HG02870 (cell line): ENCODE measurements around the gene MAVS.
A peak's percentile ranks its signal among the peaks of the same experiment; 100 is the strongest.
"Not testable (repeated sequence)": the region's sequence is repeated elsewhere in the genome, so short reads cannot be mapped to it uniquely, and the experiment has no call there.

Source experiments
- ATAC-seq: cut with Tn5 transposase; IDR thresholded peaks from one replicate; pipeline ENCODE4 v1.9.1; 2021; ENCODE audit warnings: mild to moderate bottlenecking, moderate library complexity; ENCODE audit not compliant: unreplicated experiment

MAVS gene

GRCh38 chr20:3814928-3815495 lies 31.6 kb upstream of the MAVS start:
- no peak for ATAC-seq

GRCh38 chr20:3815703-3816315 lies 30.8 kb upstream of the MAVS start:
- no peak for ATAC-seq

- no peak for ATAC-seq
These were observed 28.2 kb upstream of the MAVS start for GRCh38 chr20:3818155-3819151.

- ATAC-seq = no peak
These were observed 27.1 kb upstream of the MAVS start for GRCh38 chr20:3819411-3820047.

GRCh38 chr20:3820048-3820900 lies 26.4 kb upstream of the MAVS start, which contains the start of gene AP5S1:
AP5S1 (plus strand) TSS chr20:3820547; CDS start chr20:3822118, 1,571 bp downstream.
- peak; percentile 75 for ATAC-seq

GRCh38 chr20:3820901-3821727 lies 25.5 kb upstream of the MAVS start:
- ATAC-seq = peak; percentile 3

GRCh38 chr20:3821996-3822395 lies 24.6 kb upstream of the MAVS start:
- ATAC-seq = no peak

GRCh38 chr20:3823881-3824280 lies 22.8 kb upstream of the MAVS start:
- ATAC-seq = no peak

GRCh38 chr20:3825526-3825925 lies 21.1 kb upstream of the MAVS start:
- no peak for ATAC-seq

- ATAC-seq = no peak
These were observed 20.2 kb upstream of the MAVS start for GRCh38 chr20:3826420-3826819.

GRCh38 chr20:3828798-3829197 lies 17.8 kb upstream of the MAVS start:
- no peak for ATAC-seq

GRCh38 chr20:3829891-3830290 lies 16.7 kb upstream of the MAVS start:
- not testable (repeated sequence) for ATAC-seq

- no peak for ATAC-seq
These were observed 10.5 kb upstream of the MAVS start for GRCh38 chr20:3836132-3836531.

- no peak for ATAC-seq
These were observed 7.3 kb upstream of the MAVS start for GRCh38 chr20:3839328-3839727.

GRCh38 chr20:3840201-3840600 lies 6.4 kb upstream of the MAVS start:
- not testable (repeated sequence) for ATAC-seq

GRCh38 chr20:3842348-3842930 lies 4.2 kb upstream of the MAVS start:
- no peak for ATAC-seq

GRCh38 chr20:3843490-3843889 lies 3.1 kb upstream of the MAVS start:
- no peak for ATAC-seq

- ATAC-seq = not testable (repeated sequence)
These were observed 2.5 kb upstream of the MAVS start for GRCh38 chr20:3843990-3844619.

GRCh38 chr20:3846378-3846739 lies 275 bp upstream of the MAVS start:
- no peak for ATAC-seq
